H1 (cell line): Measurements from ENCODE around the gene PTGER3. TPM values are rescaled to one million over a fixed set of nuclear protein-coding genes. Genes with fewer than 3 reads are reported as not detected.

ENCODE experiments used
- ATF2 ChIP-seq: IDR thresholded peaks from 2 replicates; pipeline ENCODE4 v1.6.1; 2012; ENCODE audit warnings: low read length, inconsistent platforms
- BACH1 ChIP-seq: IDR thresholded peaks from 2 replicates; pipeline ENCODE4 v1.6.1; 2012; ENCODE audit warnings: low read length, improper control_type of control experiment
- BRCA1 ChIP-seq: IDR thresholded peaks from 2 replicates; pipeline ENCODE4 v1.6.1; 2012; ENCODE audit warnings: low read depth, low read length, improper control_type of control experiment
- CBX5 ChIP-seq: fragments of 300-800, 300-1000 bp; sonication (generic); IDR thresholded peaks from 2 replicates; pipeline ENCODE4 v1.7.1; 2016; ENCODE audit warnings: antibody characterized with exemption, low read length, low read depth
- CEBPB ChIP-seq: IDR thresholded peaks from 2 replicates; pipeline ENCODE4 v1.6.1; 2012; ENCODE audit warnings: low read depth, low read length
- CHD1 ChIP-seq: IDR thresholded peaks from 2 replicates; pipeline ENCODE4 v1.6.1; 2012; ENCODE audit warnings: low read depth, low read length, improper control_type of control experiment
- CHD2 ChIP-seq: IDR thresholded peaks from 2 replicates; pipeline ENCODE4 v1.6.1; 2012; ENCODE audit warnings: low read length, improper control_type of control experiment
- CREB1 ChIP-seq: IDR thresholded peaks from 2 replicates; pipeline ENCODE4 v1.6.1; 2012; ENCODE audit warnings: inconsistent platforms
- CTBP2 ChIP-seq: IDR thresholded peaks from 2 replicates; pipeline ENCODE4 v1.7.0; 2011; ENCODE audit warnings: borderline replicate concordance, mild to moderate bottlenecking, moderate library complexity, mixed read lengths, low read length; ENCODE audit not compliant: insufficient read depth, insufficient read length
- CTCF ChIP-seq, 3 experiments: IDR thresholded peaks; 1 replicate in 2 of 3; 2 replicates in 1 of 3; pipeline versions ENCODE4 v1.5.1 to v1.6.1; 2011; ENCODE audit warnings: low read length in 3 of 3, mild to moderate bottlenecking in 3 of 3, inconsistent platforms in 2 of 3, low read depth in 1 of 3, moderate library complexity in 1 of 3; ENCODE audit not compliant: insufficient read depth in 1 of 3; ENCODE audit errors: control extremely low read depth in 1 of 3
- GTF2F1 ChIP-seq: IDR thresholded peaks from 2 replicates; pipeline ENCODE4 v1.6.1; 2012; ENCODE audit warnings: low read depth, low read length, improper control_type of control experiment, borderline replicate concordance
- KDM5A ChIP-seq: fragments of 200-600 bp; IDR thresholded peaks from 2 replicates; pipeline ENCODE4 v1.7.1; 2012; ENCODE audit warnings: mild to moderate bottlenecking, low read length, inconsistent platforms, mixed read lengths
- NRF1 ChIP-seq: IDR thresholded peaks from 2 replicates; pipeline ENCODE4 v1.6.1; 2011; ENCODE audit warnings: mild to moderate bottlenecking, low read depth, low read length, improper control_type of control experiment
- POU5F1 ChIP-seq: IDR thresholded peaks from 2 replicates; pipeline ENCODE4 v1.6.1; 2011; ENCODE audit warnings: low read depth, mild to moderate bottlenecking, low read length, moderate library complexity
- RBBP5 ChIP-seq: IDR thresholded peaks from 2 replicates; pipeline ENCODE4 v1.7.1; 2012; ENCODE audit warnings: low read depth, mild to moderate bottlenecking, inconsistent platforms, low read length, moderate library complexity, borderline replicate concordance
- SP1 ChIP-seq: IDR thresholded peaks from 2 replicates; pipeline ENCODE4 v1.6.1; 2011; ENCODE audit warnings: low read depth, low read length
- SUZ12 ChIP-seq: fragments of 200-600 bp; sonication (generic); IDR thresholded peaks from 2 replicates; pipeline ENCODE4 v1.6.1; 2012; ENCODE audit warnings: mild to moderate bottlenecking, inconsistent platforms, low read length, moderate library complexity, mixed read lengths
- TAF7 ChIP-seq: optimal IDR thresholded peaks from 2 replicates; pipeline ENCODE3; 2011; ENCODE audit warnings: low read depth, mild to moderate bottlenecking, inconsistent platforms, low read length, moderate library complexity, borderline replicate concordance
- TEAD4 ChIP-seq: IDR thresholded peaks from 2 replicates; pipeline ENCODE4 v1.6.1; 2012; ENCODE audit warnings: low read depth, low read length, inconsistent platforms, mixed read lengths
- polyA plus RNA-seq, 7 experiments: library from polyadenylated mRNA; depleted of rRNA in 3 of 7; stranded (reverse) in 5 of 7; unstranded in 2 of 7; fragments of >200 nt in 5 of 7; fragments of 200-250 nt in 2 of 7; gene quantifications; 1 replicate in 5 of 7; 2 replicates in 1 of 7; 4 replicates in 1 of 7; pipeline versions ENCODE4 v1.2.1 to v1.2.3, GENCODE V29; 2011 to 2013; ENCODE audit warnings: missing spikeins in 2 of 7, mixed read lengths in 2 of 7
- total RNA-seq: library from RNA; stranded (reverse); fragmentation: NEBNext Ultra II Directional; extraction: Animal tissue kit (Norgen Biotek cat#: 25700); gene quantifications from 2 replicates; pipeline ENCODE4 v1.2.1, GENCODE V29; 2021
- TF ChIP-seq, protein P1 (sequence below): IDR thresholded peaks from 2 replicates; pipeline ENCODE4 v1.6.1; 2012; ENCODE audit warnings: inconsistent platforms

PTGER3 gene
- total and polyA plus RNA-seq, 2 of the 8 experiments (the other 6 are each of a cell fraction or from before 2014, with no cell fraction given) = 0.38 to 0.82 TPM

- TF ChIP-seq CTCF (IDR thresholded peaks at IDR 0.05; ENCODE audit: control extremely low read depth in 1 of 3, insufficient read depth in 1 of 3, low read depth in 1 of 3, low read length in 3 of 3) (peak; percentile 52 to 67 (median 61)), TAF7 (peak; percentile 90), KDM5A (no peak), CREB1 (peak; percentile 42; the same call in 1 of the 2 replicates), SP1 (0 out of 2 replicates have a peak, but pooled peaks have one; percentile 8), ATF2 (no peak), CBX5 (no peak), CTBP2 (no peak), RBBP5 (peak; percentile 81; the same call in 1 of the 2 replicates), TEAD4 (no peak), SUZ12 (no peak), CHD1 (no peak), CEBPB (no peak), NRF1 (no peak), BACH1 (no peak), BRCA1 (no peak), GTF2F1 (no peak), CHD2 (no peak), POU5F1 (no peak)
- TF ChIP-seq, protein P1, sequence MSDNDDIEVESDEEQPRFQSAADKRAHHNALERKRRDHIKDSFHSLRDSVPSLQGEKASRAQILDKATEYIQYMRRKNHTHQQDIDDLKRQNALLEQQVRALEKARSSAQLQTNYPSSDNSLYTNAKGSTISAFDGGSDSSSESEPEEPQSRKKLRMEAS = 0 out of 2 replicates have a peak, but pooled peaks have one; percentile 8
Observed at GRCh38 chr1:71080739-71081696, 33.4 kb upstream of the PTGER3 start, which contains the start of gene ZRANB2 (continued).
